H7 (cell line): Measurements from ENCODE around the gene REPS2. TPM values are rescaled to one million over a fixed set of nuclear protein-coding genes. Genes with fewer than 3 reads are reported as not detected.

ENCODE experiments used
- DNase-seq: peaks from one replicate; pipeline ENCODE4 v3.0.0; 2012
- H3K27me3 ChIP-seq: 2 replicates; pipeline ENCODE4 v1.6.0; 2011; ENCODE audit warnings: mild to moderate bottlenecking, low read length; ENCODE audit not compliant: control insufficient read depth, insufficient read depth
- H3K36me3 ChIP-seq: replicated peaks from 2 replicates; pipeline ENCODE4 v1.5.1; 2011; ENCODE audit warnings: low read length; ENCODE audit not compliant: control insufficient read depth, insufficient read depth
- H3K4me3 ChIP-seq: 2 replicates; pipeline ENCODE4 v1.5.1; 2011; ENCODE audit warnings: low read depth, mild to moderate bottlenecking, control low read depth, low read length, moderate library complexity; ENCODE audit not compliant: insufficient read depth
- total RNA-seq: library from RNA; depleted of rRNA; stranded (reverse); fragments of >200 nt; shearing (Covaris generic); gene quantifications from 2 replicates; pipeline ENCODE4 v1.2.3, GENCODE V29; 2014; rRNA removed

Gene REPS2
- total RNA-seq, 1 experiment from 2014 or later = 0.31 TPM

DNA sequence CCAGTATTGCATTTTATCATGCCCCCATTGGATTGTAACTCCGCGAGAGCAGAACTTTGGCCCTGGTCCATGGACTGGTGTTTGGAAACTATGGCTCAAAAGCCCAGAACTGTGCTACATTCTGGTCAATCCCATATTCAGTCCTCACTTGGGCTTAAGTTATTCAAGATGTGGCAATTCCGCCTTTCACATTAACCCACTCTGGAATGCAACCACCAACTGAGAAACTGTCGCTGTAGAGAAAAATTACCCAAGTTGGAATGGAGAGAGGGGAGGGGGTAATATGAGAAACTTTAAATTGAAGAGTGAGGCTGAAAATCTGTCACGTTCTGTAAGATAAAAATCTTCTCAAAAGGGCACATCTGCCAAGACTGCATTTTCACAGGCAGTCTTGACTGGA is 239.0 kb downstream of the REPS2 start:
- Histone ChIP-seq H3K27me3 (no peaks in the 10 kb centered on the region), H3K4me3 (no peak overlapping the region), H3K36me3 (no peaks in the 10 kb centered on the region)
- DNase-seq = no peak

GRCh38 chrX:17187136-17187756 is 240.8 kb downstream of the REPS2 start:
- H3K27me3 ChIP-seq = no peaks in the 10 kb centered on the region
- no peak overlapping the region for H3K4me3 ChIP-seq
- DNase-seq = no peak
- H3K36me3 ChIP-seq = no peaks in the 10 kb centered on the region

- Histone ChIP-seq H3K4me3 (no peak overlapping the region), H3K27me3 (no peaks in the 10 kb centered on the region), H3K36me3 (no peaks in the 10 kb centered on the region)
- DNase-seq = no peak
Measured at GRCh38 chrX:17192106-17192505, 245.6 kb downstream of the REPS2 start.

Other genes starting within 250 kb of the REPS2 start
- gene CTPS2, start 234.0 kb upstream of the REPS2 start, total RNA-seq = 53.8 and 67.8 TPM in 2 replicates
- gene SYAP1, start 227.0 kb upstream of the REPS2 start, total RNA-seq = 21.7 and 28.5 TPM in 2 replicates
- gene TXLNG, start 160.2 kb upstream of the REPS2 start, total RNA-seq = 35.6 and 43.2 TPM in 2 replicates
- 158 and 198 TPM in 2 replicates for gene RBBP7, start 76.3 kb upstream of the REPS2 start, total RNA-seq